ENCODE measurements around the gene PHLPP1.

PHLPP1 gene

GRCh38 chr18:62744076-62744968 lies 29.0 kb downstream of the PHLPP1 start:
- no peak for DNase-seq

GRCh38 chr18:62745089-62745751 lies 29.9 kb downstream of the PHLPP1 start:
- no peak for DNase-seq

- no peak for DNase-seq
Measured at GRCh38 chr18:62749389-62749788, 34.0 kb downstream of the PHLPP1 start.

GRCh38 chr18:62751341-62751821 lies 36.0 kb downstream of the PHLPP1 start:
- no peak for DNase-seq

GRCh38 chr18:62751977-62752376 lies 36.6 kb downstream of the PHLPP1 start:
- DNase-seq, result no peak

GRCh38 chr18:62754026-62754425 lies 38.7 kb downstream of the PHLPP1 start:
- no peak for DNase-seq

- DNase-seq, result no peak
Measured at GRCh38 chr18:62755454-62755853, 40.1 kb downstream of the PHLPP1 start.

- no peak for DNase-seq
Measured at GRCh38 chr18:62755946-62756345, 40.6 kb downstream of the PHLPP1 start.

- DNase-seq, result no peak
Measured at GRCh38 chr18:62757399-62758010, 42.2 kb downstream of the PHLPP1 start.

GRCh38 chr18:62758591-62758990 lies 43.2 kb downstream of the PHLPP1 start:
- no peak for DNase-seq

GRCh38 chr18:62759704-62760402 lies 44.5 kb downstream of the PHLPP1 start:
- DNase-seq, result no peak

- no peak for DNase-seq
Measured at GRCh38 chr18:62760403-62760734, 45.0 kb downstream of the PHLPP1 start.

- no peak for DNase-seq
Measured at GRCh38 chr18:62763101-62763521, 47.8 kb downstream of the PHLPP1 start.

- no peak for DNase-seq
Measured at GRCh38 chr18:62766266-62766665, 50.9 kb downstream of the PHLPP1 start.

GRCh38 chr18:62767321-62767720 lies 52.0 kb downstream of the PHLPP1 start:
- DNase-seq, result no peak

GRCh38 chr18:62767836-62768557 lies 52.7 kb downstream of the PHLPP1 start:
- DNase-seq, result no peak

GRCh38 chr18:62768558-62768943 lies 53.2 kb downstream of the PHLPP1 start:
- no peak for DNase-seq

- no peak for DNase-seq
Measured at GRCh38 chr18:62769216-62769615, 53.9 kb downstream of the PHLPP1 start.

GRCh38 chr18:62771494-62772270 lies 56.3 kb downstream of the PHLPP1 start:
- no peak for DNase-seq

- no peak for DNase-seq
Measured at GRCh38 chr18:62772860-62773584, 57.7 kb downstream of the PHLPP1 start.

GRCh38 chr18:62773691-62774090 lies 58.4 kb downstream of the PHLPP1 start:
- DNase-seq, result no peak

Data from activated CD4-positive, alpha-beta T cell treated with anti-CD3 and anti-CD28 coated beads, Interleukin-2, amount 50 U/mL, for 48 hours (primary cell).